ENCODE measurements around the gene PIK3C2A.

DNA sequence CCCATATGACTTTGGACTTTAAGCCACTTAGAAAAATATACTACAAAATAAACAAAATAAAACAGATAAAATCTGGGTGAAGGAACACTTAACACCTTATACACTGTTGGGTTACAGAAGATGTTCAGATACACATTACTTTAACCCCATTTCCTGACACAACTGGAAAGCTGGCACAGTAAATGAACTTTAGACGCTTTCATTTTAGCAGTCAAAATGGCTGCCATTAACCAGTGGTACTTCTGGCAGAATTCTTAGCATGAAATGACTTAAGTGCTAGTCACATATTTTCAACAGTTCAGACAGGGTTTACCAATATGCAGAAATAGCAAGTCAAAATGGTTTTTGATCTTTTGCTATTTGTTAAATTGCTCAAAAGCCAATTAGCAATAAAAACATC, 37.9 kb downstream of the PIK3C2A start:
- TF ChIP-seq, protein P1, sequence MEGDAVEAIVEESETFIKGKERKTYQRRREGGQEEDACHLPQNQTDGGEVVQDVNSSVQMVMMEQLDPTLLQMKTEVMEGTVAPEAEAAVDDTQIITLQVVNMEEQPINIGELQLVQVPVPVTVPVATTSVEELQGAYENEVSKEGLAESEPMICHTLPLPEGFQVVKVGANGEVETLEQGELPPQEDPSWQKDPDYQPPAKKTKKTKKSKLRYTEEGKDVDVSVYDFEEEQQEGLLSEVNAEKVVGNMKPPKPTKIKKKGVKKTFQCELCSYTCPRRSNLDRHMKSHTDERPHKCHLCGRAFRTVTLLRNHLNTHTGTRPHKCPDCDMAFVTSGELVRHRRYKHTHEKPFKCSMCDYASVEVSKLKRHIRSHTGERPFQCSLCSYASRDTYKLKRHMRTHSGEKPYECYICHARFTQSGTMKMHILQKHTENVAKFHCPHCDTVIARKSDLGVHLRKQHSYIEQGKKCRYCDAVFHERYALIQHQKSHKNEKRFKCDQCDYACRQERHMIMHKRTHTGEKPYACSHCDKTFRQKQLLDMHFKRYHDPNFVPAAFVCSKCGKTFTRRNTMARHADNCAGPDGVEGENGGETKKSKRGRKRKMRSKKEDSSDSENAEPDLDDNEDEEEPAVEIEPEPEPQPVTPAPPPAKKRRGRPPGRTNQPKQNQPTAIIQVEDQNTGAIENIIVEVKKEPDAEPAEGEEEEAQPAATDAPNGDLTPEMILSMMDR (IDR thresholded peaks at IDR 0.05 in 4 of 5, conservative IDR thresholded peaks at IDR 0.05 in 1 of 5) = no peak
- TF ChIP-seq POLR2A (IDR thresholded peaks at IDR 0.05) = no peak

All from gastrocnemius medialis (tissue), 4 donors.